GM23248 (cell line): ENCODE measurements around the gene TSPOAP1. TPM values are rescaled to one million over a fixed set of nuclear protein-coding genes. Genes with fewer than 3 reads are reported as not detected.
A peak's percentile ranks its signal among the peaks of the same experiment; 100 is the strongest.

Experiments used
- DNase-seq: peaks from one replicate; pipeline ENCODE4 v3.0.0-alpha.2; 2015
- H2AFZ ChIP-seq: fragments of 200-600 bp; sonication (generic); 2 replicates; pipeline ENCODE4 v1.6.1; 2016; ENCODE audit warnings: antibody characterized with exemption
- H3F3A ChIP-seq: fragments of 200-600 bp; sonication (generic); 2 replicates; pipeline ENCODE4 v1.6.1; 2016; ENCODE audit warnings: mild to moderate bottlenecking, antibody characterized with exemption, mixed run types; ENCODE audit not compliant: insufficient read depth
- H3K27ac ChIP-seq: fragments of 200-600 bp; sonication (generic); 2 replicates; pipeline ENCODE4 v1.5.1; 2016; ENCODE audit warnings: mild to moderate bottlenecking
- H3K27me3 ChIP-seq: fragments of 200-600 bp; sonication (generic); replicated peaks from 2 replicates; pipeline ENCODE4 v1.6.1; 2016; ENCODE audit warnings: mild to moderate bottlenecking; ENCODE audit not compliant: insufficient read depth
- H3K36me3 ChIP-seq: fragments of 200-600 bp; sonication (generic); 2 replicates; pipeline ENCODE4 v1.6.1; 2016; ENCODE audit warnings: low read depth, mild to moderate bottlenecking
- H3K4me1 ChIP-seq: fragments of 200-600 bp; sonication (generic); 2 replicates; pipeline ENCODE4 v1.6.1; 2016; ENCODE audit warnings: mild to moderate bottlenecking; ENCODE audit not compliant: insufficient read depth
- H3K4me2 ChIP-seq: fragments of 200-600 bp; sonication (generic); one replicate; pipeline ENCODE4 v1.6.1; 2016; ENCODE audit warnings: mild to moderate bottlenecking; ENCODE audit not compliant: unreplicated experiment
- H3K4me3 ChIP-seq: fragments of 200-600 bp; sonication (generic); 2 replicates; pipeline ENCODE4 v1.5.1; 2016; ENCODE audit warnings: mild to moderate bottlenecking
- H3K79me2 ChIP-seq: fragments of 200-600 bp; sonication (generic); 2 replicates; pipeline ENCODE4 v1.6.1; 2016; ENCODE audit warnings: mild to moderate bottlenecking; ENCODE audit not compliant: insufficient read depth
- H3K9ac ChIP-seq: fragments of 200-600 bp; sonication (generic); 2 replicates; pipeline ENCODE4 v1.6.1; 2016; ENCODE audit warnings: mild to moderate bottlenecking
- H3K9me2 ChIP-seq: fragments of 200-600 bp; sonication (generic); 2 replicates; pipeline ENCODE4 v1.6.1; 2016; ENCODE audit warnings: mixed run types, mild to moderate bottlenecking, moderate library complexity; ENCODE audit not compliant: insufficient read depth
- H3K9me3 ChIP-seq: fragments of 200-600 bp; sonication (generic); one replicate; pipeline ENCODE4 v1.6.1; 2017; ENCODE audit warnings: low read depth
- H4K20me1 ChIP-seq: fragments of 200-600 bp; sonication (generic); 2 replicates; pipeline ENCODE4 v1.6.0; 2016; ENCODE audit not compliant: insufficient read depth
- EZH2 ChIP-seq: fragments of 200-600 bp; sonication (generic); IDR thresholded peaks from 2 replicates; pipeline ENCODE4 v1.6.1; 2018; ENCODE audit warnings: antibody characterized with exemption, mild to moderate bottlenecking; ENCODE audit not compliant: insufficient read depth, poor library complexity, severe bottlenecking
- EZH2phosphoT487 ChIP-seq: fragments of 200-600 bp; sonication (generic); IDR thresholded peaks from 2 replicates; pipeline ENCODE4 v1.6.1; 2018; ENCODE audit warnings: antibody characterized with exemption, moderate library complexity, mild to moderate bottlenecking, low read depth; ENCODE audit not compliant: insufficient read depth
- WGBS, 2 experiments: methylation state at CpG; one replicate each; pipeline ENCODE4 v1.1.6; 2015 to 2017; ENCODE audit warnings: low lambda C conversion rate in 2 of 2, low coverage in 1 of 2; ENCODE audit errors: missing lambda C conversion rate in 2 of 2; 5-methylcytosine and 5-hydroxymethylcytosine counted together
- in situ Hi-C: fragments of 300-500 bp; cut with MboI; formaldehyde crosslinking; loops from 2 replicates; pipeline ENCODE4 v1.15.0; 2020
- polyA plus RNA-seq: library from polyadenylated mRNA; unstranded; fragments of >200 nt; fragmentation: Nextera tagmentation; extraction: Ambion mirVana; gene quantifications from 2 replicates; pipeline ENCODE4 v1.2.1, GENCODE V29; 2016
- total RNA-seq: library from RNA; depleted of rRNA; stranded (reverse); fragments of >200 nt; shearing (Covaris generic); gene quantifications from 2 replicates; pipeline ENCODE4 v1.2.3, GENCODE V29; 2014

Gene TSPOAP1
- total and polyA plus RNA-seq, 2 experiments from 2014 or later = 0.76 to 1.0 TPM

- Histone ChIP-seq H3K9ac (no peak overlapping the region), H3K9me2 (no peaks in the 10 kb centered on the region), H2AFZ (no peak overlapping the region), H3K27ac (no peak overlapping the region), H4K20me1 (no peaks in the 10 kb centered on the region), H3K4me1 (no peaks in the 10 kb centered on the region), H3K4me3 (no peak overlapping the region), H3K4me2 (no peak overlapping the region), H3K27me3 (no peaks in the 10 kb centered on the region), H3F3A (no peaks in the 10 kb centered on the region), H3K79me2 (no peaks in the 10 kb centered on the region), H3K9me3 (no peaks in the 10 kb centered on the region), H3K36me3 (no peaks in the 10 kb centered on the region)
- no peak for DNase-seq
- in situ Hi-C loops = no loop called here
- WGBS, 2 experiments = 66 to 74% methylated on average over 7 of the region's 7 CpGs
- no peak for TF ChIP-seq EZH2
- TF ChIP-seq EZH2phosphoT487 = no peak
These were observed 9.9 kb downstream of the TSPOAP1 start for GRCh38 chr17:58318627-58319172.

- no peaks in the 10 kb centered on the region for H3K4me1 ChIP-seq
- no peaks in the 10 kb centered on the region for H3F3A ChIP-seq
- H3K4me2 ChIP-seq = no peak overlapping the region
- in situ Hi-C loops = no loop called here
- no peaks in the 10 kb centered on the region for H4K20me1 ChIP-seq
- H3K9me2 ChIP-seq = no peaks in the 10 kb centered on the region
- H3K9ac ChIP-seq = no peak overlapping the region
- DNase-seq = no peak
- no peaks in the 10 kb centered on the region for H3K36me3 ChIP-seq
- H3K79me2 ChIP-seq = no peaks in the 10 kb centered on the region
- WGBS, 2 experiments = 78 to 80% methylated on average over 9 of the region's 9 CpGs
- H2AFZ ChIP-seq = no peak overlapping the region
- no peak overlapping the region for H3K4me3 ChIP-seq
- TF ChIP-seq EZH2 = no peak
- no peak for TF ChIP-seq EZH2phosphoT487
- no peak overlapping the region for H3K27ac ChIP-seq
- no peaks in the 10 kb centered on the region for H3K9me3 ChIP-seq
- H3K27me3 ChIP-seq = no peaks in the 10 kb centered on the region
These were observed 10.5 kb downstream of the TSPOAP1 start for GRCh38 chr17:58318065-58318481.

GRCh38 chr17:58317421-58318064, 11.1 kb downstream of the TSPOAP1 start:
- Histone ChIP-seq H3K79me2 (no peaks in the 10 kb centered on the region), H3K4me2 (no peak overlapping the region), H3K27me3 (no peaks in the 10 kb centered on the region), H4K20me1 (no peaks in the 10 kb centered on the region), H3K36me3 (no peaks in the 10 kb centered on the region), H3F3A (no peaks in the 10 kb centered on the region), H3K9me2 (no peaks in the 10 kb centered on the region), H3K9me3 (no peaks in the 10 kb centered on the region), H3K4me3 (no peak overlapping the region), H2AFZ (no peak overlapping the region), H3K4me1 (no peaks in the 10 kb centered on the region), H3K27ac (no peak overlapping the region), H3K9ac (no peak overlapping the region)
- TF ChIP-seq EZH2 = no peak
- no peak for TF ChIP-seq EZH2phosphoT487
- 23 to 38% methylated on average over 5 of the region's 5 CpGs for WGBS, 2 experiments
- peak; percentile 78 for DNase-seq
- in situ Hi-C loops = no loop called here

GRCh38 chr17:58316260-58316960, 12.2 kb downstream of the TSPOAP1 start:
- Histone ChIP-seq H3K27me3 (no peaks in the 10 kb centered on the region), H3K9me3 (no peaks in the 10 kb centered on the region), H3K9me2 (no peaks in the 10 kb centered on the region), H3K79me2 (no peaks in the 10 kb centered on the region), H2AFZ (no peak overlapping the region), H3K4me1 (no peaks in the 10 kb centered on the region), H4K20me1 (no peaks in the 10 kb centered on the region), H3F3A (no peaks in the 10 kb centered on the region), H3K9ac (no peak overlapping the region), H3K36me3 (no peaks in the 10 kb centered on the region), H3K27ac (no peak overlapping the region), H3K4me2 (no peak overlapping the region), H3K4me3 (no peak overlapping the region)
- in situ Hi-C loops = no loop called here
- 71 to 78% methylated on average over 8 of the region's 8 CpGs for WGBS, 2 experiments
- no peak for TF ChIP-seq EZH2
- no peak for TF ChIP-seq EZH2phosphoT487
- no peak for DNase-seq
